Osteoblast (primary cell): ENCODE data around the gene HS3ST6. TPM values are rescaled to one million over a fixed set of nuclear protein-coding genes. Genes with fewer than 3 reads are reported as not detected.

Experiments used
- DNase-seq: peaks from one replicate; pipeline ENCODE4 v3.0.0; 2011; ENCODE audit warnings: low spot score, mixed read lengths; ENCODE audit not compliant: insufficient read length; ENCODE audit errors: missing footprints
- H2AFZ ChIP-seq: 2 replicates; pipeline ENCODE4 v1.6.0; 2011; ENCODE audit warnings: mild to moderate bottlenecking, low read length
- H3K27ac ChIP-seq: 2 replicates; pipeline ENCODE4 v1.5.1; 2011; ENCODE audit warnings: mild to moderate bottlenecking, low read depth, low read length, moderate library complexity
- H3K27me3 ChIP-seq: 2 replicates; pipeline ENCODE4 v1.6.0; 2012; ENCODE audit warnings: mild to moderate bottlenecking, control low read depth, inconsistent platforms, low read length, moderate library complexity; ENCODE audit not compliant: insufficient read depth
- H3K36me3 ChIP-seq: 2 replicates; pipeline ENCODE4 v1.5.1; 2011; ENCODE audit warnings: mild to moderate bottlenecking, low read length, control low read depth, moderate library complexity; ENCODE audit not compliant: insufficient read depth
- H3K4me1 ChIP-seq: 2 replicates; pipeline ENCODE4 v1.5.1; 2011; ENCODE audit warnings: mild to moderate bottlenecking, low read length, control low read depth, moderate library complexity; ENCODE audit not compliant: insufficient read depth
- H3K4me2 ChIP-seq: 2 replicates; pipeline ENCODE4 v1.6.0; 2011; ENCODE audit warnings: mild to moderate bottlenecking, low read length; ENCODE audit not compliant: insufficient read depth
- H3K4me3 ChIP-seq: fragments of 200-600 bp; sonication (generic); 3 replicates; pipeline ENCODE4 v1.5.1; 2012; ENCODE audit warnings: mild to moderate bottlenecking, low read length, inconsistent platforms; ENCODE audit not compliant: insufficient read depth
- H3K79me2 ChIP-seq: 2 replicates; pipeline ENCODE4 v1.6.0; 2012; ENCODE audit warnings: mild to moderate bottlenecking, low read length, control low read depth, inconsistent platforms; ENCODE audit not compliant: insufficient read depth
- H3K9me3 ChIP-seq: 2 replicates; pipeline ENCODE4 v1.5.1; 2011; ENCODE audit warnings: low read depth, low read length, control low read depth
- H4K20me1 ChIP-seq: 2 replicates; pipeline ENCODE4 v1.6.0; 2012; ENCODE audit warnings: mild to moderate bottlenecking, low read length, control low read depth; ENCODE audit not compliant: insufficient read depth
- total RNA-seq: library from RNA; depleted of rRNA; stranded (reverse); fragments of >200 nt; gene quantifications from 2 replicates; pipeline ENCODE4 v1.2.3, GENCODE V29; 2012
- TF ChIP-seq, protein P1 (sequence below): IDR thresholded peaks from 2 replicates; pipeline ENCODE4 v1.5.1; 2011; ENCODE audit warnings: mild to moderate bottlenecking, low read depth, low read length, moderate library complexity; ENCODE audit errors: extremely low read depth

Gene HS3ST6
- total RNA-seq, 1 donor, result not detected

DNA sequence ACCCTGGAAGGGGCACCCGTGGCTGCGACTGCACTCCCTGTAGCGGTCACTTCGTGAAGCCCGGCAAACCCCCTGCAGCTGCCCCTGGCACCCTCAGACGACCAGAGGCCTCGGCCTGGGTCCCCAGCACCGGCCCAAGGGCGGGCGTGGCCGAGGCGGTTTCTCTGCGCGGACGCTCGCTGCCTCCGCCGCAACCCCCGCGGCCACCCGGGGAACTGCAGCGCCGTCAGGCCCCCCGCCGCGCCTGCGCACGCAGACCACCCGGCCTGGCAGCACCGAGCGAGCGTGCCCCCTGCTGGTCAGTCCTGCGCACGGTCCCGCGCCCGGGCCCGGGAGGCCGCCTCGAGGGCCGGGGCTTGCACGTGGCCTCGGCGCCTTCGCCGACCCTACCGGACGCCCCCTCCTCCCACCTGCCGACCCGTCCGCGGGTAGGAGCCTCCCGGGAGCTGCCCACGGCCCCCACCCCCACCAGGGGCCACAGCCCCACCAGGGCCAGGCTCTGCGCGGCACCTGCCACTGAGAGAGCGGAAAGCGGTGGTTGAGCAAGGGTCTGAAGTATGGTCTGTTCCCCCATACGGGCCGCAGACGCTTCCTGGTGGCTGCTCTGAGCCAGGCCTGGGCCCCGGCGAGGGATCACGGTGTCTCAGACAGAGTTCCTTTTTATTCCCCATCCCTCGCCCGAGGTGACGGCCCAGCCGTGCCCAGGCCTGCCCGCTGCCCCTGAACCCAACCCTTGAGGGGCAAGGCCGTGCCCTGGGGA lies 11.5 kb upstream of the HS3ST6 start:
- H3K4me3 ChIP-seq, result peak overlapping the region; percentile 73
- H3K27me3 ChIP-seq, result peaks cover 9% of the 10 kb centered on the region
- DNase-seq, result peak; percentile 100
- peak overlapping the region; percentile 85 for H2AFZ ChIP-seq
- no peaks in the 10 kb centered on the region for H3K36me3 ChIP-seq
- H3K27ac ChIP-seq, result no peak overlapping the region
- H3K4me2 ChIP-seq, result peak overlapping the region; percentile 84
- H3K4me1 ChIP-seq, result no peaks in the 10 kb centered on the region
- H3K9me3 ChIP-seq, result no peaks in the 10 kb centered on the region
- H3K79me2 ChIP-seq, result no peaks in the 10 kb centered on the region
- no peaks in the 10 kb centered on the region for H4K20me1 ChIP-seq
- TF ChIP-seq, protein P1, sequence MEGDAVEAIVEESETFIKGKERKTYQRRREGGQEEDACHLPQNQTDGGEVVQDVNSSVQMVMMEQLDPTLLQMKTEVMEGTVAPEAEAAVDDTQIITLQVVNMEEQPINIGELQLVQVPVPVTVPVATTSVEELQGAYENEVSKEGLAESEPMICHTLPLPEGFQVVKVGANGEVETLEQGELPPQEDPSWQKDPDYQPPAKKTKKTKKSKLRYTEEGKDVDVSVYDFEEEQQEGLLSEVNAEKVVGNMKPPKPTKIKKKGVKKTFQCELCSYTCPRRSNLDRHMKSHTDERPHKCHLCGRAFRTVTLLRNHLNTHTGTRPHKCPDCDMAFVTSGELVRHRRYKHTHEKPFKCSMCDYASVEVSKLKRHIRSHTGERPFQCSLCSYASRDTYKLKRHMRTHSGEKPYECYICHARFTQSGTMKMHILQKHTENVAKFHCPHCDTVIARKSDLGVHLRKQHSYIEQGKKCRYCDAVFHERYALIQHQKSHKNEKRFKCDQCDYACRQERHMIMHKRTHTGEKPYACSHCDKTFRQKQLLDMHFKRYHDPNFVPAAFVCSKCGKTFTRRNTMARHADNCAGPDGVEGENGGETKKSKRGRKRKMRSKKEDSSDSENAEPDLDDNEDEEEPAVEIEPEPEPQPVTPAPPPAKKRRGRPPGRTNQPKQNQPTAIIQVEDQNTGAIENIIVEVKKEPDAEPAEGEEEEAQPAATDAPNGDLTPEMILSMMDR, result peak; percentile 68

GRCh38 chr16:1929105-1929504 lies 10.9 kb upstream of the HS3ST6 start:
- peak overlapping the region; percentile 84 for H3K4me2 ChIP-seq
- H3K9me3 ChIP-seq, result no peaks in the 10 kb centered on the region
- H3K4me3 ChIP-seq, result peak overlapping the region; percentile 73
- H3K4me1 ChIP-seq, result no peaks in the 10 kb centered on the region
- H3K27me3 ChIP-seq, result peaks cover 15% of the 10 kb centered on the region
- peak; percentile 95 for DNase-seq
- H3K36me3 ChIP-seq, result no peaks in the 10 kb centered on the region
- TF ChIP-seq, protein P1, result no peak
- no peaks in the 10 kb centered on the region for H4K20me1 ChIP-seq
- no peak overlapping the region for H3K27ac ChIP-seq
- peak overlapping the region; percentile 85 for H2AFZ ChIP-seq
- no peaks in the 10 kb centered on the region for H3K79me2 ChIP-seq

- Histone ChIP-seq H3K4me2 (no peak overlapping the region), H3K9me3 (no peaks in the 10 kb centered on the region), H3K27me3 (peaks cover 37% of the 10 kb centered on the region), H4K20me1 (no peaks in the 10 kb centered on the region), H3K79me2 (no peaks in the 10 kb centered on the region), H3K4me1 (no peaks in the 10 kb centered on the region), H3K27ac (no peak overlapping the region), H3K36me3 (no peaks in the 10 kb centered on the region), H2AFZ (no peak overlapping the region), H3K4me3 (no peak overlapping the region)
- no peak for DNase-seq
- TF ChIP-seq, protein P1, result no peak
These were observed 8.1 kb upstream of the HS3ST6 start for GRCh38 chr16:1926271-1926670.

GRCh38 chr16:1924095-1924494 lies 5.9 kb upstream of the HS3ST6 start:
- Histone ChIP-seq H3K4me1 (no peaks in the 10 kb centered on the region), H3K4me3 (no peak overlapping the region), H4K20me1 (peaks cover 3% of the 10 kb centered on the region), H3K27ac (no peak overlapping the region), H3K79me2 (no peaks in the 10 kb centered on the region), H3K27me3 (peaks cover 56% of the 10 kb centered on the region), H3K9me3 (no peaks in the 10 kb centered on the region), H3K36me3 (no peaks in the 10 kb centered on the region), H2AFZ (no peak overlapping the region), H3K4me2 (no peak overlapping the region)
- TF ChIP-seq, protein P1, result no peak
- no peak for DNase-seq
